GM21447 (cell line): ENCODE measurements around the gene ARHGEF19.
"Not testable (repeated sequence)": the region's sequence is repeated elsewhere in the genome, so short reads cannot be mapped to it uniquely, and the experiment has no call there.

Experiments used
- ATAC-seq: cut with Tn5 transposase; IDR thresholded peaks from one replicate; pipeline ENCODE4 v1.9.1; 2021; ENCODE audit not compliant: unreplicated experiment

ARHGEF19 gene

DNA sequence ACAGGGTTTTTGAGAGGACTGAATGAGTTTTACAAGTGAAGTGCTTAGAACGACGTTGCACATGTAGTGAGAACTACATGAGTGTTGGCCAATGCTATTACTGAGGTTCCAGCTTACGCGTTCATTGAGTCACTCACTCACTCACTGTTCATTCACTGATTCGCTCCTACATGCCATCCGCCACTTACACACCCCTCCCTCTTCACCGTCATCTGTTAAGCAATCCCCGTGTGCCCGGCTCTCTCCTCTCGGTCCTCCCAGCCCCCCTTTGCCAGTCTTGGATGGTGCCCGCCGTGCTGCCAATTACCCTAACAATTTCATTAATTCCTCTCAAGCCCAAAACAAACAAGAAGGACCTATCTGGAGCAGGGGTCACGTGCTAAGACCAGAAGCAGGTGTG is 29.3 kb downstream of the ARHGEF19 start:
- ATAC-seq = no peak

DNA sequence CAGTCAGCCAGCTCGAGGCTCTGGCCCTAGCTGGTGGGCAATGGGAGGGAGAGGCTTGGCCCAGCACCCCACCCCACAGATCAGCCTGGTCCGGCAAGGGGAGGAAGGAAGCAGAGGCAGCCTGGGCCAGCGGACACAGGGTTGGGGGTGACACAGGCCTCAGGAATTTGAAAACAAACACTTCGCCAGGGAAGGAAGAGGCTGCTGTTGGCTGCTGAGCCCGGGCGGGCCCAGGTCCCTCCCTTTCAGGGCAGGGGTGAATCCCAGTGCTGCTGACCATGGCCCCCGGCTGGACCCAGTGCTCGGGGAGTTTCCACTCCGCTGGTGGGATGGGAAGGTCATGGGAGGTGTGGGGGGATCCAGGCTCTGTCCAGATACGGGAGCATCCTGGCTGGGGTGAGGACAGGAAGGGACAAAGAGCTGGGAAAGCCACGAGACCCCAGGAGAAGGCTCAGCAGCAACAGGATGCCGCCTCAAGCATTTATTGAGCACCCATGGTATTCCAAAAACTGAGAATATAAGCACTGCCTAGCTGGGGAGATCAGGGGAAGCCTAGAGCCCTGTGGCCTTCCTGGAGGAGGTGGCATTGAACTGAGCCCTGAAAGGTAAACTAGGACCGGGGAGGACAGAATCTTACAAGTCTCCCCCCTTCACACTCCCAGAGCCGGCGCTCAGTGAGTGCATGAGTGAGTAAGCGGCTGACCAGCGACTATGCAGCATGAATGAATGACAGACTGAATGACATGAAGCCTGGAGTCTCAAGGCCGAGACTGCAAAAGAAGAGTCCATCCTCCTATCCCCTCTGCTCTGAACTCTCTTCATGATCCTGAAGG is 30.3 kb downstream of the ARHGEF19 start:
- no peak for ATAC-seq

DNA sequence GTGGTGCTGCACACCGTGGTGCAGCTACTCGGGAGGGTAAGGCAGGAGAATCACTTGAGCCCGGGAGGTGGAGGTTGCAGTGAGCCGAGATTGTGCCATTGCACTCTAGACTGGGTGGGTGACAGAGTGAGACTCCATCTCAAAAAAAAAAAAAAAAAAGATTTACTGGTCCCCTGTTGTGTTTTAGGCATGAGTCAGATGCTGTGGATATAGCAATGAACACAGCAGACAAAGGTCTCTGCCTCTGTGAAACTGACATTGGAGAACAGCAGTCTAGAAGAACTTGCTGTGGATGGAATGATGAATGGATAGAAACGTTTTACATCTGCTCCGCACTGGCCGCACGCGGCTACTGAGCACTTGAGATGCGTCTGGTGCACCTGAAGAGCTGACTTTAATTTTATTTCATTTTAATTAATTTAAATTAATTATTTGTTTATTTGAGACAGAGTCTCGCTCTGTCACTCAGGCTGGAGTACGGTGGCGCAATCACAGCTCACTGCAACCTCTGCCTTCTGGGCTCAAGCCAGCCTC is 32.1 kb downstream of the ARHGEF19 start:
- ATAC-seq = no peak

DNA sequence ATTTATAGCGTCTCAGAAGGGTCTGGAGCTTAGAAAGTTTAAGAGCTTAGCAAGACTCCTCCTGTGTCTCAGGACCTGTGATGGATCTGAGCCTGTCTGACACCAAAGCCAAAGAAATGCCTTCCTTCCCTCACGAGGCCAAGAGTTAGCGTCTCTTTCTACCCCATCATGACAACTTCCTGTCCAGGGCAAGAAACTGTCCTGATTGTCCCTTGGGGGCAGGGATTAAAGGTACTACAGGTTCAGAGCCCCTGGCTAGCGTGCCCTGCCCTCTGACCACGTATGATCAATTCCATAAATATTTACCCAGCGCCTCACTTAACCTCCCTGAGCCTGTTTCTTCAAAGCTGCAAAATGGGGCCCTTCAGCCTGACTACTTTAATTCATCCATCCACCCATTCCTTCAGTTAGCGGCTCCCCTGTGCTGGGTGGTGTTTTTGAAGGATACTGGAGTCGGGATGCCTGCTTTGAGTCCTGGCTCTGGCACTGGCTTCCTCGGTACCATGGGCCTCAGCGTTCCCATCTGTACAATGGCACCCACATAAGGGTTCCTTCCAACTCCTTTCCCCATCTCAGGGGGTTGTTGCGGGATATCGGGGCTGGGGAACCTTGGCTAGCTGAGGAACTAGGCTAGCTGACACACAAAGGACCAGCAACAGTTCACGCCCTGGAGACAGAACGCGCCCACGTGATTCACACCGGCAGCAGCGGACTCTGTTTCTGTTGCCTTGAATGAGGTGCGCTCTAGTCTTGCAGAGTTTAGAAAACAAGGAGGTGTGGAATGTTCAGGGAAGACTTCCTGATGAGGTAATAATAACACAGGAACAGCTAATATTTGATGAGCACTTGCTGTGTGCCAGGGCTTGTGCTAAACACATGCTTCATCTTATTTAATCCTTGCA is 33.6 kb downstream of the ARHGEF19 start:
- ATAC-seq = no peak

DNA sequence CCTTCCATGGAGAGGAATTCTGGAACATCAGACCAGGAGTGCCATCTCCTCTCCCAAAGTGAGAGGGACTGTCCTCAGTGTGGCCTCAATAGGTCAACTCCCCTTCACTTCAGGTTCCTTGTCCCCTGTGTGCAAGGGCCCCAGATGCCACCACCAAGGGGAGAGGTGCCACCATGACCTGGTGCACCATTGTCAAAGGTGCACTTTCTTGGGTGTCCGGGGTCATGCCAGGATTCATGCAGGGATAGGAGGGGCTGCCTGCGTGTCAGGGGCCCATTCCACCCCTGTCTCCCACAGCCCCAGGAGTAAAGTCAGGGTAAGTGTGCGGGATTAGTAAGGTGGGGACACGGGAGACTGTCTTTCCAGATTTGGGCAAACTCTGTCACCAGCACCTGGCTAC is 35.1 kb downstream of the ARHGEF19 start:
- ATAC-seq = no peak

DNA sequence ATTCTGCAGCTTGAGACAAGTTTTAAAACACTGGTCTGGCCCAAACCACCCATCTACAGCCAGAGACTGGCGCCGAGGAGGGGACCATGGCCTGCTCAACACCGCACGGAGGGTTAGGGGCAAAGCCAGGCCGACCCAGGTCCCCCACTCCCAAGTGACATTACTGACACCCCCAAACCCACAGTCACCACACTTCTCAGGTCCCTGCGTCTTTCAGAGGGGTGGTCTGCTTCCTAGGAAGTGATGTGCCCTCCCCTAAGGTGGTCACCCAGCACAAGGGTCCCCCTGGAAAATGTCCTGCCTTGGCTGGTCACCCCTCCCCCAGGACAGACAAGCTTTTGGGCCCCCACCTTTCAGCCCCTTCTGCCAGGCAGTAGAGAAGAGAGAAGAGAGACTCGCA is 35.8 kb downstream of the ARHGEF19 start:
- no peak for ATAC-seq

DNA sequence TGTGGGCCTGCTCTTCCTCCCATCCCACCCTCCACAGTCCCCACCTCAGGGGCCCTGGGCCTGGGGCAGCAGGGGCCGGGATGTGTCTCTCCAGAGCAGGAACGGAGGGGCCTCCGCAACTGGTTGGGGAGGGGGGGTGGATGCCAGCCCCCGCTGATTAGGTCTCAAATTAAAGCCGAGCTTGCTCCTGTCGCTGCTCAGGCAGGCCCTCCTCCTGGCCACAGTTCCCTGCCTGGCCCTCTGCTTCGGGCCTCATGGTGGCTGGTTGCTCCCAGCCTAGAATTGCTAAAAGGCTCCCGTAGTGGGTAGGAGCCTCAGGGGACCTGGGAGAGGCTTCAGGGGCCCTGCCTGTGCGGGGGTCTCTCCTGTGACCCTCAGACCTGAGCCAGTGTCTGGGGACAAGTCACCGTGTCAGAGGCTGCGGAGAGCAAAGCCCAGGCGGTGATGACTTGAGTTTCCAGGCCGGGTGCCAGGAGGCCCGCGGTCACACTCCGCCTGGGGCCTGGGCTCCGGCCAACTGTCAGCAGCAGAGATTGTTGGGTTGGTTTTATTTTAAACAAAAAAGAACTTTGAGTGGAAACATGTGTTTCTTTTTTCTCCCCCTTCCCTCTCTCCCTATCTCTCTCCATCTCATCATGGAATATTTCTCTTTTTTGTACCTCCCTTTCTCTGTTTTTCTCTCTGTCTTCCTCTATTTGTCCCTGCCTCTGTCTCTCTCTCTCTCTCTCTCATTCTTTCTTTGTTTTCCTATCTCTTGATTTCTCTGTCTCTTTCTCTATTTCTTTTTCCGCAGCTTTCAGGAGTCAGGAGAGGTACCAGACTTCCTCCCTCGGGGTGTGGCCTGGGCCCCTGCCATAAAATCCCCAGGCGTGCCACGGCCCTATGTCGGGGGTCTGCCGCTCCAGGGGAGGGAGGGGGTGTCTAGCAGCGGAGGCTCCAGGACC is 36.6 kb downstream of the ARHGEF19 start:
- ATAC-seq = no peak

DNA sequence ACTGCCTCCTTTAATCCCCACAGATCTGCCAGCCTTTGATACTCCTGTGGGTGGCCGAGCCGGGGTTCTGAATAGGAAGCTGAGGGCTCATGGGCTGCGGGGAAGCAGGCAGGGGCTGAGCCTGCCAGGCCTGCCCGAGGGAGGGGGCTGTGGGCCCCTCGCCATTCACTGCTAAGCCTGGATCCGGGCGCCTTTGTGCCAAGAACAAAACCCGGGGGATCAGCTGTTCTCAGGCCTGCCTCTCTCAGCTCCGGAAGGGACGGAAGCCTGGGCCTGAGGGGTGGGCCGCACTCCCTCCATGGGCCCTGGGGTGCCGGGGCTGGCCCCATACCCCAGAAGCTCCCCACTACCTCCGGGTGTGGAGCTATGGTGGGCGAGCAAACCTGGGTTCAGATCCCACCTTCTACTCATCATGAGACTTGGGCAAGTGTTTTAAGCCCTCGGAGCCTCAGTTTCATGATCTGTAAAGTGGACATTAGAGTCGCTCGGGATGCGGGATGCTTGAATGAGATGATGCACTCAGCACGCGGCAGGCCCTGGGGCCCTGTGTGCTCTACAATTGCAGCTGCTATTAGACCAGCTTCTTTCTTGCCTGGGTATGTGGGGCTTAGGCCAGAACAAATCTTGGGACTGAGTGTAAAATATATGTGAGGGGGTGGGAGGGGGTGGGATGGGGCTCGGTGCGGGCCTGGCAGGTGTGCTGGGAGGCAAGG is 37.4 kb downstream of the ARHGEF19 start:
- no peak for ATAC-seq

DNA sequence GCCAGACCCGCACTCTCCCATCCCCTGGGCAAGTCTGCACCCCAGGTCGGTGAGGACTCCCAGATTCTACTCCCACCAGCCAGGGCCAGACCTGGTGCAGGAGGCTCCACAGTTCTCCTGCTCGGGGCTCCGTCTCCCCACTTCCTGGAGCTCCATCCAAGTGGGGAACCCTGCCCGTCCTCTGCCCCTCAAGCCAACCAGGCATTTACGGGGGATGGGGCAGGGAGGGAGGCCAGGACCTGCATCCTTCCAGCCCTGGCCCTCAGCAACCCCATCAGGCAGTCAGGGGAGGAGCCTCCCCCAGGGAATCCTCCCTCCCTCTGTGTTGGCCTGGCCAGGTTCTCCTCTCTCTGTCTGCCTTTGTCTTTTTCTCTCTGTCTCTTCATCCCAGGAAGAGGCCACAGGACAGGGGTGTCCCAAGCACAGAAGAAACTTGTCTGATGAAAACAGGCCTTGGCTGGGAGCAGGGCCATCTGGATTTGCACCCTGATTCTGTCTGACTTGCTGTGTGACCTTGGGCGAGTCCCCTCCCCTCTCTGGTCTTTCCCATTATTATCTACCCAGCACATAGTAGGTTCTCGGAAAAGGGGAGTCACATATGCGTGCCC is 38.1 kb downstream of the ARHGEF19 start:
- ATAC-seq = no peak

DNA sequence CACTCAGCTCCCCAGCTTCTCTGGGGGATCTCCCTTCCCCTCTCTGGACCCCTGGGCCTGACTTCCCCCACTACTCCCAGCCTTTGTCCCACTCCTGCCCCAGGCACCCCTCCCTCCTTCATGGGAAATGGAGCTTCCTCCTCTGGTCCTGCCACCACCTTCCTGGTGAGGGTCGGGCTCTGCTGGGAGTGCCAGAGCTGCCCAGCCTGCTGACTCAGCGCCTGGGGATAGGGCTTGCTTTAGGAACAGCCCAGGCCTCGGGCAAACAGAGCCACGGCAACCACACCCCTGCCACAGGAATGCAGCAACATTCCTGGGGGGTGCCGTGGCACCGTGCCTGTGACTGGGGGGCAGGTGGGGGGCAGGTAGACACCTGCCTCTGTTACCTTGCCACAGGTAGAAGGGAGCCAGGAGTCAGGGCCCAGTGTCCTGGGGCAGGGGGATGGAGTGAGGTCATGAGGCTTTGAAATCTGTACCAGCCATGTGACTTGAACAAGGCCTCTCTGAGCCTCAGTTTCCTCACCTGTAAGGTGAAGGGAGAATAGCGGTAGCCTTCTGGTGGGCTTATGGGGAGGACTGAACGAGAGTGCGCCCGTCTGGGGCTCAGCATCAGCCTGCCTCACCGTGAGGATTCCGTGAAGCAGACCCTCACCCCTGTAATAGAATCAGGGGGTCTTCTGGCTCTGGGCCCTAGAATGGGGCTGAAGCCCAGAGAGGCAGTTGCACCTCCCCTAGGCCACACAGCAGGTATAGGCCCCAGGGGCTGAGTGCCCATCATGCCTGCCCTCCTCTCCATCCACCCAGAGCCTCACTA is 38.8 kb downstream of the ARHGEF19 start:
- no peak for ATAC-seq

DNA sequence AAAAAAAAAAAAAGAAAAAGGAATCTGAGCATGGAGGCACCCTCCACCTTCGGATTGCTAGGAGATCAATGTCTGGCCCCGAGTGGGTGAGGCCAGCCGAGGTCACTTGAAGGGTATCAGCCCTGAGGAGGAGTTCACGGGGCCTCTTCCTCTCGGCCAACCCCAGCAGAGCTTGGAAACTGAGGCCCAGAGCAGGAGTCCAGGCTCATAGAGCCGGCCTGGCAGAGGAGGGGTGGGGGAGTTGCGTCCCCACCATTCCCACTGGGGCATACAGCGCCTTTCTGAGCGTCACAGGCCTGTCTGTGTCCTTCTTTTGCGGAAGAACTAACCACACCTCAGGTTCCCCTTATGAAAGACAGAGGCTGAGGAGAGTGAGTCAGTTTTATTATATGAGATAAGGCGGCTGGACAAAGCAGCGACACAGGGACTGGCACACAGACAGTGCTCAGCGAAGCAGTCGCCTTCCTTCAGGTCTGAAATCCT is 39.4 kb downstream of the ARHGEF19 start:
- no peak for ATAC-seq

DNA sequence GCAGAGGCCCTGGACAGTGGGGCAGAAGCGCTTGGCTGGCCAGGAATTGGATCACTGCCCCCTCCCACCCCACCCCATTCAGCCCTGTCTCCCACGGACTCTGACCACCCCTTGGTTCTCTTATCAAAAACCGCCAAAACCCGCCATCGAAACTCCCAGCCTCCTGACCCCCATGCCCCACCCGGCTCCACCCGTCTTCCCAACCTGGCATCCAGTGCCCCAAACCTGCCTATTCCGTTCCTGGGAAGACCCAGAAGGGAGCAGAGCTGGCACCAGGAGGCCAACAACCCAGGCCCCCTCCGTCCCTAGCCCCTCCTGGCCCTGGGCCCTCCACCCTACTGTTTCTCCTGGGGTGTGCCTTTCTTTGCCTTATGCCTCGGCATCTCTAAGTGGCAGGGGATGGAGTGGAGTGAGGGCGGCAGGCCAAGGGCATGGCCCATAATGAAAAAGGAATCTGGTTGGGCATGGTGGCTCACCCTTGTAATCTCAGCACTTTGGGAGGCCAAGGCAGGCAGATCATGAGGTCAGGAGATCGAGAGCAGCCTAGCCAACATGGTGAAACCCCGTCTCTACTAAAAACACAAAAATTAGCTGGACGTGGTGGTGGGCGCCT is 40.1 kb downstream of the ARHGEF19 start:
- no peak for ATAC-seq

DNA sequence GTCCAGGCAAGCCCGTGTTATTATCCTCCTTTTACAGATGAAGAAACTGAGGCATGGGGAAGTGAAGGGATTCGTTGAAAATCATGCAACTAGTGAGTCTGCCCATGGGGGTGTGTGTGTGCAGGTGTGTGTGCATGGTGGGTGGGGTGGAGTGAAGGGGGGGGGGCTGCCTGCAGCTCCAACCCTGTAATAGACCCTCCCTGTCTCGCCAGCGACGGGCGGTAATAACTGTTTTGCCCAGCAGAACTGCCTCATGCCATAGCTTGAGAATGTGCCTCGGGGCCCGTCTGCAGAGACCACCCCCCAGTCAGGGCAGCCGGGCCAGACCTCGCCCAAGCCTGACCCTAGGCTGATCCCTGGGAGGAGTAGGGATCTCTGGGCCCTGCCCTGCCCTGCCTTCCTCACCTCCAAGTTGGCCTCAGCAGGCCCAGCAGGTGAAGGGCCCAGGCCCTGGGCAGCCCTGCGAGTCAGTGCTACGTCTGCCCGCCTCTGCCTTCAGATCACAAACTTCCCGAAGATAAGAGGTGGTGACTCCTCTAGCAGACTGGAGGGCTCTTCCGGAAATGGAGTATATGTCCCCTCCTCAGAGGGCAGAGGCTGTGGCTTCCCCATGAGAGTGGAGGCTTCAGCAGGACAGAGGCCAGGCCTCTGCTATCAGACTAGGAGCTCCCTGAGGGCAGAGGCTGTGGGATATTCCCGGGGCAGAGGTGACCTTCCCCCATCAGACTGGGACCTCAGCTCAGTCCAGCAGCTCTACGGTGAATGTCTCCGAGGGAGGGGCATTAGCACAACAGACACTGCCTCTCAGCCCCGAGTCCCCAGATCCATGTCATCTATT is 40.9 kb downstream of the ARHGEF19 start:
- no peak for ATAC-seq

DNA sequence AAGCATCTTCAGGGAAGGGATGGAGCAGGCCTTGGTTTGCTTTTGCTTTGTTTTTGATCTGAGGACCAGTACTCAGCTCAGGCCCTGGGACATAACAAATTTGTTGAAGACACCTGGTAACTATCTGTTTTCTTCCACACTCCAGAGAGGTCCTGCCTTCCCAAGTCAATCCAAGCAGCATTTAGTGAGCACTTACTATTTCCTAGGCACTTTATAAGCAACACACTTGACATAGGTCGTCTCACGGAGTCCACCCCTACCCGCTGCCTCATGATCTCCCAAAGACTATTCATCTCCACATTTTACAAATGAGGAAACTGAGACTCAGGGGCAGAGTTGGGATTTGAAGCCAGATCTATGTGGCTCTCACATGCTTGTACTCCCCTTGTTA is 42.2 kb downstream of the ARHGEF19 start:
- no peak for ATAC-seq

DNA sequence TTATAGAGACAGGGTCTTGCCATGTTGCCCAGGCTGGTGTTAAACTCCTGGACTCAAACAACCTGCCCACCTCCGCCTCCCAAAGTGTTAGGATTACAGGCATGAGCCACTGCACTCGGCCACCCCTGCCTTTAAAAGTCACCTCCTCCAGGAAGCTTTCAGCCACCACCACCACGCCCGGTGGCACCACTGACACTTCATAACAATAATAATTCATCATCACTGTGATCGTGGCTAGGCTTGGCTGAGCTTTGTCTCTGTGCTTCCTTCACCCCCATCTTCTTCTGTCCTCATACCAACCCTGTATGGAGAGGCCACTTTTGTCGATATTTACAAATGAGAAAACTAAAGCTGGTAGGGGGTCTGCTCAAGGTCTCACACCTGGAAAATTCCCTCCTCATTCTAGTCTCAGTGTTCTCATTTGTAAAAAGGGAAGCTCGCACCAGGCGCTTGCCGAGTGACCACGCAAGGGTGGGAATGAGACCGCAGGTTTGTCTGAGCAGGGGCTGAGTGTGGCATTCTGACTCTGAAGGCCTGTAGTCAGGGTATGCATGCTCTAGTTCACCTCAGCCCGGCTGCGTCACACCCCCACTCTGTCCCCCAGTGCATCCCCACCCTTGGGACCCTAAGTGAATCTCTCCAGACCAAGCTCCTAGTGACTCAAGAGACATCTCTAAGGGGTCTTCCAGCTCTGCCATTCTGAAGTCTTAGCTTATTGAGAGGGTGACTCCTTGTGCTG is 43.7 kb downstream of the ARHGEF19 start:
- no peak for ATAC-seq

DNA sequence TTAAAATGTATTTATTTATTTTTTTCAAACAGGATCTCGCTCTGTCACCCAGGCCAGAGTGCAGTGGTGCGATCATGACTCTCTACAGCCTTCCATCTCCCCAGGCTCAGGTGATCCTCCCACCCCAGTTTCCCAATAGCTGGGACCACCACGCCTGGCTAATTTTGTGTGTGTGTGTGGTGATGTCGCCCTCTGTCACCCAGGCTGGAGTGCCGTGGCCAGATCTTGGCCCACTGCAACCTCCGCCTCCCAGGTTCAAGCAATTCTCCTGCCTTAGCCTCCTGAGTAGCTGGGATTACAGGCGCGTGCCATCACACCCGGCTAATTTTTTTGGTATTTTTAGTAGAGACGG is 44.3 kb downstream of the ARHGEF19 start:
- not testable (repeated sequence) for ATAC-seq
